Stimulated activated CD4-positive, alpha-beta T cell treated with anti-CD3 and anti-CD28 coated beads, TNF-alpha, amount 100 ng/mL, for 24 hours (primary cell): ENCODE measurements around the gene MMP1.

Source experiments
- DNase-seq, 3 experiments: peaks; one replicate each; pipeline ENCODE4 v3.0.0-alpha.2; 2020; ENCODE audit warnings: low read depth in 3 of 3

The MMP1 gene

DNA sequence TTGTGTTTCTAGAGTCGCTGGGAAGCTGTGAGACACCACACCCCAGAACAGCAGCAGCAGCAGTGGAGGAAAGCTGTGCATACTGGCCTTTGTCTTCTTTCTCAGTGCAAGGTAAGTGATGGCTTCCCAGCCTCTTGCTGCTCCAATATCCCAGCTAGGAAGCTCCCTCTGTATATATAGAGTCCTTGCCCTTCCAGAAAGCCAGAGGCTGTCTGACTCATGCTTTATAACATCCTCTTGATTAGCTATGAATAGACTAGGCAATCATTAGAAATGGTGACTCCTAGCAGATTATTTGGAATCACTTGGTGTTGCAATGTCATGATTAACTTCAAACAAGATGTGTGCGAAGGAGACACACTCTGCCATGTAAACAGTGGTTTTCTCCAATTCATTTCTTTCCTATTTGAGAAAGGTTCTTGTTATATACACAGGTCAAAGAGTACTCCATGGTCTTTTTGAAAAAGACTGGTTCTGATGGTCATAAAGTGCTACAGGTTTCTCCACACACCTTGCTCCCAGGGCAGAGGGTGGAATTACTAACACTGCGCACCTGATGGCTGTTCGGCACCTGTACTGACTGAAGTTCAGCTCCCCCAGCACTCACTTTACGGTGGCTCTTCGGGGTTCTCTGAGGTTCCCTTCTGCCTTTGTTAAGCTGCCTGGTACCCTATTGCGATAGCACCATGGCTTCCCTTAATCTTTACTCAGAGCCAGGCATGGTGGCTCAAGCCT lies at the start of gene MMP1:
Gene MMP1, minus strand, starts transcription at position 149 of the 735 bp plus-strand sequence. Its CDS starts 68 bp downstream, at position 81.
- DNase-seq, result no peak

DNA sequence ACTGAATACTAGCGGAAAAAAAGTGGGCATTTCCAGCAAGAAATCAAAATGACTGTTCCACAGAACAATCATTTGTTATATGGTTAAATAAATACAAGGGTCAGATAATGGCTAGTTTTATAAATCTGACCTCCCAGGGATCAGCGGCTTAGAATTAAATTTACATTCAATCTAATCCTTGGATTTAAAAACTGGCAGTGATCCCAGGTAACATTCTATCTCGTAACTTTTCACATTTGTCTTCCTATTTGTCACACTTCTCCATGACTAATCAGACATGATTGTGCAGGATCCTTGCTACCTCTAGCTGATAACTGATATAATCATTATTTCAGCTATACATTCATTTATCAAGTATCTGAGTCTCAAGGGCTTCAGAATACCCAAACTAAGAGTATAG lies 48.3 kb upstream of the MMP1 start:
- DNase-seq, result no peak

DNA sequence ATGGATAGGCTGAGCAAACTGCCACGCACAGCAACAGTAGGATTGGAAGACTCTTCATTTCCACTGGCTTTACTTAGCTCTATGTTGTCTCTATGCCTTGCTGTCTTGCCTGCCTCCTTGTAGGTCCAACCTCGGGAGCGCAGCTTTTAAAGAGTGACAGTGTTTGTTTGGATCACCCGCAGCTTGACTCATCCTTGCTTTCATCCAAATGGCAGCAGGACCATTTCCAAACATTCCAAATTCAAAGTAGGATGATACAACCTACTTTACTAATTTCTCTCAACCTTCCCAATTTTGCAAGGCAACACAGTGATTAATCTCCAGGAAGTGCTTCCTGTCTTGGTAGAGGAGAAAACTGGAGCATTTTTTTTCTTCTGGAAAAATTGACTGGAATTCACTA lies 45.5 kb upstream of the MMP1 start, which contains the start of gene MMP3:
Gene MMP3, minus strand, starts transcription at position 121 of the 400 bp plus-strand sequence. Its CDS starts 63 bp downstream, at position 58.
- no peak for DNase-seq

DNA sequence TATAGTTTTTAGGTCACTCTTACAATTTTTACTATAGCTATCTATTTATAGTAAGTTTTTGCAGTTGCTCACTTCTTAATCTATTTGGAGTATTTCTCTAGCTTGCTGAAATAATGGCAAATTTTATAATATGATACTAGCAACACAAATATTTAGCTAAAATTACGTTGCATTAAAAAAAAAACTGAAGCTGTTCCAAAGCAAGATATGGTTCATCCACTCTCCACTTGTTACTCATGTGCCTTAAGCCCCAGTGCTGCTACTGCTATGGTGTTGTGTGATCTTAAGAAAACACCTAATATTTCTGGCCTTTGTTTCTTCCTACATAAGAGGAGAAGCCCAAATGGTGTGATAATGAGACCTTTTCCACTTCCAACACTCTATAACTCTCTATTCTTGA lies 45.0 kb upstream of the MMP1 start:
- no peak for DNase-seq

DNA sequence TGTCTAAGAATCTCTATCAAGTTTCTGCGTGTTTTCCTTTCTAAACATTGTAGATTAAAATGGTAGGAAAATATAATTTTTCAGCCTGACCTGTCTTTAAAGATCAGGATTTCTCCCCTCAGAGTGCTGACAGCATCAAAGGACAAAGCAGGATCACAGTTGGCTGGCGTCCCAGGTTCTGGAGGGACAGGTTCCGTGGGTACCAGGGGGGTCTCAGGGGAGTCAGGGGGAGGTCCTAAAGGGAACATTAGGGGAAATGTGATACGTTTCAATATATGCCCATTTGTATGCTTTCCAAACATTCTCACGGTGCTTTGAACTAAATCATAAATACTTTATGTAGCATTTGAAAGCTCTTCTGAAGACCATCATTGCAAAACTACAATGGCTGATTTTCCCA lies 42.1 kb upstream of the MMP1 start:
- no peak for DNase-seq

DNA sequence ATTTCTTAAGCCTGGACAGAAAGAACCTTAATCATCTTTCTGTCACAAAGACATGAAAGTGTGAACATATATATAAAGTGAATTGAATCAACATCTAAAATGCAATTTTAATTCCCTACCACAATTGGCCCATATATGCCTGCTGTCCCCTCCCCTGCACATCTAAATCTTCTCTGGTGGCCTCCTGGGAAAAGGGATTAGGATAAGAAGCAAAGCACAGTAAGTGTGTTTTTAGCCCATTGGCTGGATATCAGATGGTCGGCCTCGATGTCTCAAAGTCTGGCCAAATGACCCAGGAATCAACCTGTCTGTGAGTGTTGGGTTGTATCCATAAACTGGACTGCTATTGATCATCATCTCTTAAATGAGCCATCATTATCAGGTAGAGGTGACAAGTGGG lies 39.7 kb upstream of the MMP1 start:
- DNase-seq, result no peak

DNA sequence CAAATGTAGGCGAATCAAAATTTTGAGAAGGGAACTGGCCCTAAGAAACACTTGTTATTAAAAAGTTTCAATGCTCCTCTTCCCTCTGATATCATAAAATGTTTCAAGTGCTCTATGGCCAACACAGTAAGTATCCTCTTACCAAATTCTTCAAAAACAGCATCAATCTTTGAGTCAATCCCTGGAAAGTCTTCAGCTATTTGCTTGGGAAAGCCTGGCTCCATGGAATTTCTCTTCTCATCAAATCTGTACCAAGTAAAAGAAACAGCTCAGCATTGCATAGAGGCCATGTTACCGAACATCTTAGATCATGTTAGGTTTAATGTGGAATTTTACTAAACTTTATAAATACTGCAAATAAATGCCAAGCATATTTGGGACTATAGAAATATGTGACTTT lies 39.2 kb upstream of the MMP1 start:
- no peak for DNase-seq

DNA sequence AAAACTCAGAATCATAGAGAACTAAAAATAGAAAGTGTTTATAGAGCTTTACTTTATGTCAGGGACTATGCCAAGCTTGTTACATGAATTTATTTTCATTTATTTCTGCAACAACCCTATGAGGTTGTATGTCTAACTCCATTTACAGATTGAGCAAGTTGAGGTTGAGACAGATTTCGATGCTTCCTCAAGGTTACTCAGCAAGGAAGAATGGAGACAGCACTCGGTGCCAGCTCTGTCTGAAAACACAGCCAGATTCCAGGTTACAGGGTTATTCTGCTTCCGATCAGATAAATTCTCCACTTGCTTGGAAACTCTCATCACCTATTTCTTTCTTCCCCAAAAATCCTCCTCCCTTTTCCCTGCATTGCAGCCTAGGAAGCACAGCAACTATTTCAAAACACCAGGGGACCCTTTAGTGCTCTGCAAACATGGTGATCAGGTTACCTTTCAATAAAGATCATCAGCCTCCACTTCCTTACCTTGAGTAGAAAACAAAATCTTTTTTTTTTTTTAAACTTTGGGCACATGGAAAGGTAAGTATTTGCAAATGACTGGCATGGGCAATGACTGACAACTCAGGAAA lies 38.4 kb upstream of the MMP1 start:
- DNase-seq, result no peak

DNA sequence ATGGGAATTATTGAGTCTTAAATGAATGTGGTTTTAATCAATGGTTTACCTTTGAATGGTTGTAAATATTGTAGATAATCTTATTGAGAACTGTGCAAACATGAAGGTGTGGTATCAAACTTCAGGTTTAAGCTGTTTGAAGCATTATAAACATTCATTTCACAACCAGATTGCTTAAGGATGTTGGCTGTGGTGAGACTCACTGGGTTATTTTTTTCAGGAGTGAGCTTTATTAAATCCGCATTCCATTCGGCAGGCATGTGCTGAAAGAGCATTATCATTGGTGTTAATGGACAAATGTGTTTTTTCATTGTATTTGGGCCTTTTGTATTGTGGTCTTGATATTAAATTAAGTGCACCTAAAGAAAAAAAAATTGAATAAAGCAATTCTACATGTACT lies 35.8 kb upstream of the MMP1 start:
- DNase-seq, result no peak

DNA sequence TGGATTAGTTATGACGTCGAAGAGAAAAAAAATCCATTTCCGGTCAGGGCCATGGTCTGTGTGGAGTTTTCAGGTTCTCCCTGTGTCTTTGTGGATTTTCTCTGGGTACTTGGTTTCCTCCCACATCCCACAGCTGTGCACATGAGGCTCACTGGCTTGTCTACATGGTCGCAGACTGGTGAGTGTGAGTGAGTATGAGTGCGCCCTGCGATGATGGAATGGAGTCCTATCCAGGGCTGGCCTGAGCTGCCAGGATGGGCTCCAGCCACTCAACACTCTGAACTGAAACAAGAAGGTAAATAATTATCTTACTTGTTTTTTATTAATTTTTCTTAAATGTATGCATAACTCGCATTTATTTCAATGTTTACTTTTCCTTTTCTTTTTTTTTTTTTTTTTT lies 34.7 kb upstream of the MMP1 start:
- no peak for DNase-seq

DNA sequence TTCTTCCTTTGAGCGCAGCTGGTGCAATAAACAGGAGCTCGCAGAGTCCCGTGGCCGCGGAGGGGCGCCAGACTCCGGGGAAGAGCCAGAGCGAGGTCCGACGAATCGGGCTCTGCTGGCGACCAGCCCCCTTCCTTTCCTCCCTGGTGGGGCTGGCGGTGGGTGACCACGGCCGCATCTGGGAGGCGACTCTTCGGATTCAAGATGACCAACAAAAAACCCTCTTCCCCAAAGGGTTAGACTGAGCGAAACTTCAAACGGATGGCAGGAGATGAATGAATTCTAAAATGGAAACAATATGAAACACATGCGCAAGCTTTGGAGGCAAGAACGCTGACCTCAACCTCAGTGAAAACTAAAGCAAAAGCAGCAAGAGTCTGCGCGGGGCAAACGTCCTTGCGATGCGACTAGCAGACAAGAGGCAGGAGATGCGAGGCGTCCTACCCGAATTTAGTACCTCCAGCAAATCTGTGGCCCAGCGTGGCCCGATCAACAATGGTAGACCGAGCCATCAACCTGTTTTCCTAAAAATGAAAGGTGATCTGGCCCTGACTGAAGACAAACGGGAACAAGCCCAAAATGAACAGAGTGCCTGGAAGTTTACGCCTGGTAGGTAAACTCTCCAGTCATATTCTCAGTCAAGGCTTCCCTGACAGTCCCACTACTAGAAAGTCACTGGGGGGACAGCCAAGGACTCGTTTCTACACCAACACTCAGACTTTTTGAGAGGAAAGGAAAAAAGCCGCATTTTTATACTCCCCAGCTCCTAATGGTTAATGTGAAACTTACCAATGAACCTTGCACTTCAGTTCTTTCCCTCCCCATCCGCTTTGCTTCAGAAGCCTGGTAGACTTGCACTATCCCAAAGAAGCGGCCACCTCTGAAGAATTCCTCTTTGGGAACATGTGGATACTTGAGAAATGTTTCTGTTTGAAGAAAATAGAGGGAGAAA lies 33.8 kb upstream of the MMP1 start:
- peak in 1 of 3 experiments; percentile 11 for DNase-seq

DNA sequence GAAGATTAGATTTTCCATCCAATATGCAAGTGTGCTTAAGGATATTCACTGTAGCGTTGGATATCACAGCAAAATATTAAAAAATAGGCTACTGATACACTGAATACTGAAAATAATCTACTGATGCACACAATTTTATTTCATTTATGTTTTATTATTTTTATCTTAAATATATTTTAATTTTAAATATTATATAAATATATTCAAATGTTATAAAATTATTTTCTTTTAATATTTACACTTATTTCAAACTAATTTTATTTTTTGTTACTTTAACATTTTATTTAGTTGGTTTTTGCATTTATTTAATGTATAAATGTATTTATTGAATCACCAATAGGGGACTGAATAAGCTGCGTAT lies 33.1 kb upstream of the MMP1 start:
- DNase-seq, result no peak

DNA sequence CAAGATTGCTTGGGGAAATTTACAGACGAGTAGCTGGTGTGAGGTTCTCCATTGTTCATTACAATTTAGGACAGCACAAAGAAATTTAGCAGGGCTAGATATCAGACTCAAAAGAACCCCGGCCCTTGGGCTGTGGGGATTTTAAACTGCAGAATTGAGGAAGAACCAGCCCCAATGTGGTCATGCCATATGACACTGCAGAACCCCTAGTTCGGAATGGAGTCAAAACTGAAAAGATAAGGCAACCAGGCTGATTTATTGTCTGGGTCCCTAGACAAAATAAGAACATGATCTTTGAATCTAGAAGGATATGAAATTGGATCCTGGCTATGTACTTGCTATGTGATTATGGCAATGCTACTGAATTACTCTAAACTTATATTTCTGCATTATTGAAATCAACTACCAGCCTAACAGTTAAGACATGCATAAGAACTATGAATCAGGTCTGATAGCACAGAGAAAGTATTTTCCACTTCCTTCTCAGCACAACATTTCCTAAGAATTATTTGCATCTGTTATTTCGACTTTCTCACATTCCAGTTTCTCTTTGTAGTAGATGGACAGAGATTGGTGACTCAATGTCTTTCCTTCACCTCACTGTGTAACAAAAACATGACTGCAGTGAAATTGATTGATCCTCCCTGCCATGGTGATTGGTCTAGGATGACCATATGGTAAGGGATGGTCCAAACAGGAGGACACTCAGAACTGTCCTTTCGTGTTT lies 32.2 kb upstream of the MMP1 start:
- DNase-seq, result no peak

DNA sequence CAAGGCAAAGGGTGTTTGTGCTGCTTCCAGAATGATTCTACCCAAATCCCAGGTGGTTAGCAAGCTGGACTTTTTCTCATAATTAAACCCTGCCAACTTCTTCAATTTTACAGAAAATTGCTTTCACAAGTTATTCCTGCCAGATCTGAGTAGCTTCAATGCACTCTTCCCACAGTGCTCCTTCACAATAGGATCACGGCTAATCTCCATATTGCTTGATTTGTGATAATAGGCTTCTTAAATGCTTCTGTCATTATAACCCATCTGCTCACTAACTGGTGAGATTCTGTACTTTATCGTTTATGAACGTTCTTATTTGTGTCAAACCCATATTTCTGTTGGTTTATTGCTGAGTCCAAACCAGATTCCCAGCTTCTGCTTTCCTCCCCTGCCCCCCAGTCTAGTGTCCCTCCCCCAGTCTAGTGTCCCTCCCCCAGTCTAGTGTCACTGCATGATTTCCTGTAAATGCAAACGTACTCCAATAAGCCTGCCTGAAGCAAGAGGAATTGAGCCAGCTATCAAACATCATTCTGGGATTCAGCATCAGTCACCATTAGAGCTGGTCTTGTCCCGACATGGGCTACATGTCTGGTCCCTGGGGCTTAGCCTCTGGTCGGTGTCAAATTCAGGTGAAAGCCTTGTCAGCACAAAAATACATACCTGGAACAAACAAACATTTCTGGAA lies 31.5 kb upstream of the MMP1 start:
- DNase-seq, result no peak

DNA sequence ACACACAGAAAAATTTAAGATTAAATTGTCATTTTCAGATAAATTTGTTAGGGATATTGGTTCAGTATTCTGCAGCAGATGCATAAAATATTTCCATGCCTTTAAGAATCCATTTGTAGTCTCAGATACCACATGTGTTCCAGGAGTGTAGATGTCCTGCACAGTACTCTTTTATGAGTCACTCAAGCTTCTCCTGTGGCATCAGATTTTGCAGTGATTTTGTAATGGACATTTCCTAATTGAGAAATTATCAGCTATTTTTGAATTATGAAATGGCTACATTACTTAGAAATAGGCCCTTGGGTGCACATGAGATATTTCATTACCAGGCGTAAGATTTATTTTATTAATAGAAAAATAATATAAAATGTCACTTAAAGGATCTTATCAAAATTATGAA lies 26.6 kb upstream of the MMP1 start:
- no peak for DNase-seq

DNA sequence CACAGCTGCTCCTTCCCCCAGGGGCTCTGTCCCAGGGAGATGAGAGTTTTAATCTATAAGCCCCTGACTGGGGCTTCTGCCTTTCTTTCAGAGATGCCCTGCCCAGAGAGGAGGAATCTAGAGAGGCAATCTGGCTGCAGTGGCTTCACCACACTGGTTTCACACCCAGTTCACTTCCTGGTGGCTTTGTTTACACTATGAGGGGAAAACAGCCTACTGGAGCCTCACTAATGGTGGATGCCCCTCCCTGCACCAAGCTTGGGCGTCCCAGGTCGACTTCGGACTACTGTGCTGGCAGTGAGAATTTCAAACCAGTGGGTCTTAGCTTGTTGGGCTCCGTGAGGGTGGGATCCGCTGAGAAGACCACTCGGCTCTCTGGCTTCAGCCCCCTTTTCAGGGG lies 21.5 kb upstream of the MMP1 start:
- no peak for DNase-seq

DNA sequence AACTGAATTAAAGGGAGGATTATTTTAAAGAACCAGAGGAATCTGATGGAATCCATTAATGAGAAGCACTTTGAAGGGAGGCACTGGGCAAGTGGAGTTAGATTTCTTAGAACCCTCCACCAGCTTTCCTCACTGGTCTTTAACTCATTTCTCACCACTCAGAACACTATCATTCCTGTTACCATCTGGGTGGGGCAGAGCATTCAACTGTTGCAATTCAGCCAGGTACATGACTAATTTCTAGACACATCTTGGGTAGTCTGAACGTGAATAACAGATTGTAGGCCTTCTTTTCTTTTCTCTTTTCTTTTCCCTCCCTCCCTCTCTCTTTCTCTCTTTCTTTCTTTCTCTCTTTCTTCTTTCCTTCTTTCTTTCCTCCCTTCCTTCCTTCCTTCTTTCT lies 15.5 kb upstream of the MMP1 start:
- DNase-seq, result no peak

DNA sequence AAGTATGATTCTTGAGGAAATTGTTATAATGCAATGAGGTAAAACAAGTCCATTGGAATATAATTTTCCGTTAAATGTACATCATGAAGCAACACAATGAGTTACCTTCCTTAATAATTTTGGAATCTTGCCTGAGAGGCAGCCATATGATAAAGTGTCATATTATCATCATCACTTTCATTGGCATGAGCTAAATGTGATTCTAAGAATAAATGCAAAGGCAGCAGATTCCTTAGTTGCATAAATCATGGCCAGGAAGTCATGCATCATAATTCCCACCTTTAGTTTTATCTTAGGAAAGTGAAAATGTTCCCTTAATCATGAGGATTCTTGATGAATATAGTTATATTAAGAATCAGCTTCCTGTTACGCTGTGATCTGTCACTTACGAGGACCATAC lies 14.2 kb upstream of the MMP1 start:
- no peak for DNase-seq

DNA sequence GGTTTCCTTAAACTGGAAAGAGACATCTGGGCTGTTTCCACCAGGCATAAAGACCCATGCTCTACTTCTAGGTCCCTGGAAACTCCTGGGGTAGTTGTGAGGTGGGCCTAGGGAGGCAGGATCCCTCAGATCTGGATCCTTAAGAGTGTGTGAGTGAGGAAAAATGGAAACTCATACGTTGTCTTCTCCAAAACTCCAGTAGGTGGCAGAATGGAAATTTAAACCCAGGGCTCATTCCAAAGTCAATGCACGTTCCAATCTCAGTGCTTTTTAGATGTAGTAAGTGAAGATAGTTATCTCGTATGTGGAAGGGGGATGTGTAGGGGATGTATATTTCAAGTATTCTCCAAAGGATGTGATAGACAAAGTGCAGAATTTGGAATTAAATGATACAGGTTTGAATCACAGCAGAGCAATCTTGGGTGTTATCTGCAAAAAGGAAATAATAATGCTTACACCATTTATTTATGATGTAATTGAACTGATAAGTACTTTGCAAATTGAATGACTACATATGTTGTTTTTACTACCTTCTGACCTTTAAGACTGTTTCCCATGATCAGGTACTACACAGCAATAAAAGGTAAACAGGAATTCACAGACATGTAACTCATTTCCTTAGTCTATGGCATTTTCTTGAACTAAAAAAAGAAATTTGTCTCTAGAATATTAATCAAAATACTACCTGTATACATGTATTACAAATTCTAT lies 13.1 kb upstream of the MMP1 start:
- no peak for DNase-seq

DNA sequence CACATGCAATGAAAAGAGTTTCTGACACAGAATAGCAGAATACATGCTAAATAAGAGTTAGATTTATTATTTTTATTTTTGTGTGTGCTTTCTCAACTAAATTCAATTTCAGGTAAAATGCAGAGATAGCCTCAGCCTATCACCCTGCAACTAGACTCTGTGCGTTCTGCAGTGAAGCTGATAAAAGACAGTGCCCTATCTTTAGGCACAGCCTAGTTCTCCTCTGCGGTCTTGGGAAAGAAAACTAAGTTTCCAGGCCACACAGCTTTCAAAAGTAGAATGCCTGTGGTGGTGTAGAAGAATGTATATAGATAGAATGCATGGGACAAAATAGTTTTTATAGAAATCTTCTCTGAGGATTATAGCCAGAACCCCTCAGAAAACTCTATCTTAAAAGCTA lies 12.0 kb upstream of the MMP1 start:
- DNase-seq, result no peak

DNA sequence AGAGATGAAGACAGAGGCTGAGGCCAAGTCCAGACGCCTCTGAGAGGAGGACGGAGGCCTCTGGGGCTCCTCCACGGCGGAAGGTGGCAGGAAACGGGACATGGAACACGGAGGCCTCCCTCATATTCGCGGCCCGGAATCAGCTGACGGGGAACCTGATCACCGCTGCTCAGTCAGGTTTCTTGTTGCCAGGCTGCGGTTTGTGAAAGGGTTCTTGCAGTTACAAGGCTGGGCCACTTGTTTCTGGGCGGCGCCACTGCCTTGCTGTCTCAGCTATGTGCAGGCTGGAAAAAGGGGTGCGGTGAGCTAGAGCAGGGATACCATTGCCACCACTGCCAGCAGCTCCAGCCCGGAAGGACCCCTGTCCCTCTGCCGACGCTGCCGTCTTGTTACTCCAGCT lies 10.0 kb upstream of the MMP1 start:
- peak in 1 of 3 experiments; percentile 13 for DNase-seq
